ENCODE measurements around the gene RBM10.
A peak's percentile ranks its signal among the peaks of the same experiment; 100 is the strongest.

RBM10 gene

GRCh38 chrX:47222751-47223350, 77.8 kb downstream of the RBM10 start:
- no peak for DNase-seq

- no peak for DNase-seq
These were observed 78.6 kb downstream of the RBM10 start for GRCh38 chrX:47223476-47224250.

- DNase-seq, result no peak
These were observed 79.4 kb downstream of the RBM10 start for GRCh38 chrX:47224266-47224895.

- no peak for DNase-seq
These were observed 79.9 kb downstream of the RBM10 start for GRCh38 chrX:47224896-47225290.

- no peak for DNase-seq
These were observed 81.0 kb downstream of the RBM10 start for GRCh38 chrX:47226071-47226470.

GRCh38 chrX:47226531-47227333, 81.7 kb downstream of the RBM10 start:
- no peak for DNase-seq

- no peak for DNase-seq
These were observed 82.2 kb downstream of the RBM10 start for GRCh38 chrX:47227334-47227583.

- DNase-seq, result no peak
These were observed 83.7 kb downstream of the RBM10 start for GRCh38 chrX:47228550-47229270.

GRCh38 chrX:47229427-47229826, 84.4 kb downstream of the RBM10 start:
- no peak for DNase-seq

GRCh38 chrX:47230136-47230868, 85.3 kb downstream of the RBM10 start:
- DNase-seq, result no peak

GRCh38 chrX:47231167-47231566, 86.1 kb downstream of the RBM10 start:
- DNase-seq, result no peak

- DNase-seq, result no peak
These were observed 87.3 kb downstream of the RBM10 start for GRCh38 chrX:47232197-47232802.

GRCh38 chrX:47232803-47233332, 87.8 kb downstream of the RBM10 start, which contains the start of gene USP11:
USP11 (plus strand) TSS chrX:47233009; CDS start chrX:47233044, 35 bp downstream.
- DNase-seq, result peak; percentile 48

- peak; percentile 85 for DNase-seq
These were observed 88.5 kb downstream of the RBM10 start for GRCh38 chrX:47233333-47234113.

GRCh38 chrX:47234583-47234982, 89.6 kb downstream of the RBM10 start:
- DNase-seq, result no peak

- no peak for DNase-seq
These were observed 90.7 kb downstream of the RBM10 start for GRCh38 chrX:47235691-47236103.
